CD4-positive, alpha-beta T cell treated with Interleukin-6 at 100 ng/mL for 8 hours (primary cell): ENCODE results near the gene DNASE2B.
"Not testable (repeated sequence)": the region's sequence is repeated elsewhere in the genome, so short reads cannot be mapped to it uniquely, and the experiment has no call there.

Experiments
- DNase-seq: peaks from one replicate; pipeline ENCODE4 v3.0.0-alpha.2; 2020; ENCODE audit warnings: mixed read lengths, low spot score

Gene DNASE2B

GRCh38 chr1:84412316-84412942 is 14.1 kb downstream of the DNASE2B start:
- no peak for DNase-seq

- DNase-seq: no peak
These were observed 17.1 kb downstream of the DNASE2B start for GRCh38 chr1:84415396-84415795.

- no peak for DNase-seq
These were observed 24.6 kb downstream of the DNASE2B start for GRCh38 chr1:84422909-84423308.

- no peak for DNase-seq
These were observed 26.3 kb downstream of the DNASE2B start for GRCh38 chr1:84424513-84425149.

- no peak for DNase-seq
These were observed 27.0 kb downstream of the DNASE2B start for GRCh38 chr1:84425150-84425896.

DNA sequence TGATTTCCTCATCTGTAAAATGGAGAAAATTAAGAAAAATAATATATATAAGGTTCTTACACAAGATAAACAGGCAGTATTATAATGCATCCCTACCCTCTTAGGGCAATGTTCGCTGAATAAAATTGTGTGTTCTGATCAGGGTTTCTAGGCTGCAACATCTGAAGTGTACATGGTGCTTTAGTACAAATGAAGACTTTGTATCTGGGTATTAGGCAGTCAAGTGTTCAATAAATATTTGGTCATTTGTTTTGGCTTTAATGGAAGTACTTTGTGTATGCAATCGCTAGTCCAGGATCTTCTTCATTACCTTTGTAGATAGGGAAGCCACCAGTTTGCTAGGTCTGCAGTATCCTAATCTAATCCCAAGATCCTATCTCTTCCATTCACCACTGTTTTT is 28.1 kb downstream of the DNASE2B start:
- DNase-seq: no peak

GRCh38 chr1:84427250-84428188 is 29.2 kb downstream of the DNASE2B start:
- DNase-seq: no peak

- no peak for DNase-seq
These were observed 30.0 kb downstream of the DNASE2B start for GRCh38 chr1:84428235-84428634.

DNA sequence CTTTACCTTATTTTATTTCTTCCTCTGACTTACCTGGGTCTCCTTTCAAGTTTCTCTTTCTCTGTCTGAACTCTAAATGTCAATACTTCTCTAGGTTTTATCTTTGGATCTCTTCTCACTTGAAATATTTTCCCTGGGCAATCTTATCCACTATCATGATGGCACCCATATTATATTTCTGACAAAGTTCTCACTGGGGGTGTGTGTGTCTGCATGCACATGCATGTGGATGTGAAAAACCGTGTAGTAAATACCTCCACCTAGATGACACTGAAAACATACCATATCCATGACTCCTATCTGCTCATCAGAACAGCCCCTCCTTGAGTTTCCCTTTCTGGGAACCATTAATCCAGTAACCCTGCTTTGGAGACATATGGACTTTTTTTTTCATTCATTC is 30.9 kb downstream of the DNASE2B start:
- DNase-seq: no peak

- DNase-seq: no peak
These were observed 32.3 kb downstream of the DNASE2B start for GRCh38 chr1:84430546-84430945.

DNA sequence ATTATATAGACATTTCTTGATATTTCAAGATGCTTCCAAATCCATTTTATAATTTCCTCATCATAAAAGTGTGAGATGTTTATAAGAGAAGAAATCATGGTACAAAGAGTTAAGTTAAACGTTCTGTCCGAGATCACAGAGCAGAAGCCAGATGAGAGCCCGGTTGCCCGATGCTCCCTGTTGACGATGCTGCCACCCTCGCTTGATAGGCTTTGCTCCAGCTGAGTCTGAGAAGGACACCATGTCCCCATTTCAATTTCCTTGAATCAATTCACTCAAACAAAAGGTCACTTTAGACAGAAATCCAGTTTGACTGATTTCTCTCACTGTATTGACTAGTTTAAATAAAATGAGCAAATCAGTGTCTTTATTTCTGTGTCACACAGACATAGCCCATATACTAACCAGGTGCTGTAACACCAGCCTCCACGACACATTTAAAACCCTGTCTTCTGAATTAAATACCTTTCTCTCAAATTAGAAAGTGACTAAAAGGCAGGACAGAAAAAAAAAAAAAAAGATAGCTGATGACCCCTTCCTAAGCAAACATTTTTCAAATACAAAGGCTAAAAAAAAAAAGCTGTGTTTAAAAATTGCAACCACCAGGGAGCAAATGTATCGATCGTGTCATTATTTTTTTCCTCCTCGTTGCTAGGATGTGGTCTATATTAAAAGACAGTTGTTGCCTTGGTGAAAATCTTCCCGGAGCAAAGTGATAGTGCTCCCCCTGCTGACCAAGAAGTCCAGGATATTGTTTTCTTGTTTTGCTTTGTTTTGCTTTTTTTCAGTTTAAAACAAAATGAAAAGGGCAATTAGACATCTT is 35.2 kb downstream of the DNASE2B start:
- peak; percentile 76 for DNase-seq

DNA sequence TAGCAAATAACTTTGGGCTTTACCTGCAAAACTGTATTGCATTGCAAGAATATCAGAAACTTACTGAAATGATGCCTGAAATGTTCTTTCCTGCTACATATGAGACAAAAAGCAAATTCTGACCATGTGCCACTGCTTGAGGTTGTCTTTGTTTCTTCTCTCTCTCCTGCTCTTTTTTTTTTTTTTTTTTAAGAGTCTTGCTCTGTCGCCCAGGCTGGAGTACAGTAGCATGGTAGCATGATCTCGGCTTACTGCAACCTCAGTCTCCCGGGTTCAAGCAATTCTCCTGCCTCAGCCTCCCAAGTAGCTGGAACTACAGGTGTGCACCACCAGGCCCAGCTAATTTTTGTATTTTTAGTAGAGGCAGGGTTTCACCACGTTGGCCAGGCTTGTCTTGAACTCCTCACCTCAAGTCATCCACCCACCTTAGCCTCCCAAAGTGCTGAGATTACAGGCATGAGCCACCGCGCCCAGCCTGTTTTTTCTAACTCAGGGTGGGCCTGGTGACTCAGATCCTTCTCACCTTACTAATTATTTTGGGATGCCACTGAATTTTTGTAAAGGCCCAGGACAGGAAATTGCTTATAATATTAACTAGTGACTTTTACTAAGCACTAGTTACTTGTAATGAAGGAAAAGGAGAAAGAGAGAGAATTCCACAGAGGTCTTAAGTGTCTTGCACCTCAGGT is 35.9 kb downstream of the DNASE2B start:
- DNase-seq: no peak

GRCh38 chr1:84434801-84435549 is 36.7 kb downstream of the DNASE2B start:
- peak; percentile 8 for DNase-seq

DNA sequence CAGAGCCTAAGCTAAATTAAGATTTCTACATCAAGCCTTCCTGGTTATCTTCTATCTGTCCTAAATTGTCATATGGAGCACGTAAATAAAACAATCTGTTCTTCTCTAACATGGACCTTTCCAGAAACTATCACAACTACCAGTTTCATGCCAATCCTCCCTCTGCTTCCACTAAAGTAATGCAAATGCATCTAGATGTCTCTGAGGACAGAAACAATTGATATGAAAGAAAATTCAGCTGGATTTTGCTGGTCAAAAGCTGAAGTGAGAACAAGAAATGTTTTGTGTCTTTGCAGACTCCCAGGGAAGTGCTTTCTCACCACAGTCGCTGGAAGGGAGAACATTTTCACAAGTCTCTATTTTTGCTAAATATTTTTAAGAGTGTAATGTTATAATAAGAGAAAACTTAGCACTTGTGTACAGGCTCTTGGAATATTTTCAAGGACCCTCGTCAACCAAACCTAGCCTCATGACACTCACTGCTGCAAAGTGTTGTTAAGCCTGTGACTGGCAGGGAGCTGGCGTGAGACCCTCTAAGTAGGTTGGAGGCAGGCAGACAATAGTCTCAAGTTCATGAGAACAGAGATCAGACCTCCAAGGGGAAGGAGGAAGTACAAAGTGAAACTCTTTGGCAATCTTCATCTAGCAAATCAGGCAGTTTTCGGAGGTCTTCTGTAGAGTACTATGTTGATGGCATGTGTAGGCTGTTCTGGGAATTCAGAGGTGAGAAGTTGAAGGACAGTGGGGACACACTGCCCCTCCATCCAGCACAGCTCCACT is 38.8 kb downstream of the DNASE2B start:
- DNase-seq: peak; percentile 12

- DNase-seq: peak; percentile 76
These were observed 44.0 kb downstream of the DNASE2B start for GRCh38 chr1:84442256-84442655.

DNA sequence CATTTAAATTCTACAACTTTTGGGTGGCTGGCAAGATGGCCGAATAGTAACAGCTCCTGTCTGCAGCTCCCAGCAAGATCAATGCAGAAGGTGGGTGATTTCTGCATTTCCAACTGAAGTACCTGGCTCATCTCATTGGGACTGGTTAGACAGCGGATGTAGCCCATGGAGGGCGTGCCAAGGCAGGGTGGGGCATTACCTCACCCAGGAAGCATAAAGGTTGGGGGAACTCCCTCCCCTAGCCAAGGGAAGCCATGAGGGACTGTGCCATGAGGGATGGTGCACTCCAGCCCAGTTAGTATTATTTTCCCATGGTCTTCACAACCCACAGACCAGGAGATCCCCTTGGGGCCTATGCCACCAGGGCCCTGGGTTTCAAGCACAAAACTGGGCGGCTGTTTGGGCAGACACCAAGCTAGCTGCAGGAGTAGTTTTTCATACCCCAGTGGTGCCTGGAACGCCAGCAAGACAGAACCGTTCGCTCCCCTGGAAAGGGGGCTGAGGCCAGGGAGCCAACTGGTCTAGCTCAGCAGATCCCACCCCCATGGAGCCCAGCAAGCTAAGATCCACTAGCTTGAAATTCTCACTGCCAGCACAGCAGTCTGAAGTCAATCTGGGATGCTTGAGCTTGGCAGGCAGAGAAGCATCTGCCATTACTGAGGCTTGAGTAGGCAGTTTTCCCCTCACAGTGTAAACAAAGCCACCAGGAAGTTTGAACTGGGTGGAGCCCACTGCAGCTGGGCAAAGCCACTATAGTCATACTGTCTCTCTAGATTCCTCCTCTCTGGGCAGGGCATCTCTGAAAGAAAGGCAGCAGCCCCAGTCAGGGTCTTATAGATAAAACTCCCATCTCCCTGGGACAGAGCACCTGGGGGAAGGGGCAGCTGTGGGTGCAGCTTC is 44.7 kb downstream of the DNASE2B start:
- DNase-seq: peak; percentile 16

DNA sequence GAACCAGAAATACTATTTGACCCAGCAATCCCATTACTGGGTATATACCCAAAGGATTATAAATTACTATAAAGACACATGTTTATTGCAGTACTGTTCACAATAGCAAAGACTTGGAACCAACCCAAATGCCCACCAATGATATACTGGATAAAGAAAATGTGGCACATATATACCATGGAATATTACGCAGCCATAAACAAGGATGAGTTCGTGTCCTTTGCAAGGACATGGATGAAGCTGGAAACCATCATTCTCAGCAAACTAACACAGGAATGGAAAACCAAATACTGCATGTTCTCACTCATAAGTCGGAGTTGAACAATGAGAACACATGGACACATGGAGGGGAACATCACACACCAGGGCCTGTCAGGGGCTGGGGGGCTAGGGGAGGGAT is 50.4 kb downstream of the DNASE2B start:
- not testable (repeated sequence) for DNase-seq

GRCh38 chr1:84450910-84451309 is 52.6 kb downstream of the DNASE2B start:
- no peak for DNase-seq
